Prostate gland (tissue), 2 donors: ENCODE data around the gene ERN1. TPM values are rescaled to one million over a fixed set of nuclear protein-coding genes. Genes with fewer than 3 reads are reported as not detected.

Source experiments
- DNase-seq: peaks from one replicate; pipeline ENCODE4 v3.0.0-alpha.2; 2019; ENCODE audit warnings: low spot score
- H3K27ac ChIP-seq, 2 donors: fragments of 200-600 bp; sonication (generic); 2 replicates each; pipeline ENCODE4 v1.5.1; 2017 to 2019
- H3K27me3 ChIP-seq: fragments of 200-600 bp; sonication (generic); replicated peaks from 2 replicates; pipeline ENCODE4 v1.5.1; 2019; ENCODE audit not compliant: insufficient read depth
- H3K36me3 ChIP-seq, 2 donors: fragments of 200-600 bp; sonication (generic); 1 replicate in 1 of 2; 2 replicates in 1 of 2; pipeline versions ENCODE4 v1.5.1 to v1.8.1; 2017 to 2019
- H3K4me1 ChIP-seq: fragments of 200-600 bp; sonication (generic); replicated peaks from 2 replicates; pipeline ENCODE4 v1.5.1; 2019
- H3K4me3 ChIP-seq, 2 donors: fragments of 200-600 bp; sonication (generic); 2 replicates each; pipeline ENCODE4 v1.5.1; 2017 to 2019
- H3K9me3 ChIP-seq: fragments of 200-600 bp; sonication (generic); 2 replicates; pipeline ENCODE4 v1.5.1; 2017
- CTCF ChIP-seq, 4 experiments: fragments of 200-600 bp in 2 of 4; fragments of 450-650 bp in 2 of 4; sonication (generic) in 2 of 4; IDR thresholded peaks; 1 replicate in 3 of 4; 2 replicates in 1 of 4; pipeline ENCODE4 v1.5.1; 2016 to 2019; ENCODE audit warnings: antibody characterized with exemption in 4 of 4, mild to moderate bottlenecking in 2 of 4, moderate library complexity in 2 of 4
- POLR2A ChIP-seq: fragments of 450-650 bp; IDR thresholded peaks from one replicate; pipeline ENCODE4 v1.6.1; 2016; ENCODE audit warnings: antibody characterized with exemption, mild to moderate bottlenecking
- POLR2AphosphoS5 ChIP-seq: sonication (generic); formaldehyde crosslinking; IDR thresholded peaks from one replicate; pipeline ENCODE4 v1.6.1; 2017; ENCODE audit warnings: antibody characterized with exemption
- WGBS: methylation state at CpG from one replicate; pipeline ENCODE4 v1.1.5; 2018; 5-methylcytosine and 5-hydroxymethylcytosine counted together
- intact Hi-C: fragments of 100-400 bp; cut with DNase I; formaldehyde crosslinking; loops from one replicate; pipeline ENCODE4 v1.14.2; 2022
- total RNA-seq, 2 donors: library from RNA; depleted of rRNA; stranded (reverse); fragments of >200 nt; gene quantifications; one replicate each; pipeline ENCODE4 v1.1.0, GENCODE V29; 2016

The ERN1 gene
- total RNA-seq, 2 donors from 2014 or later = 14.4 to 21.4 TPM

- Histone ChIP-seq H3K4me1 (no peaks in the 10 kb centered on the region), H3K27me3 (no peaks in the 10 kb centered on the region), H3K4me3 (no peak overlapping the region), H3K36me3 (peaks cover 0 to 7% of the 10 kb centered on the region in 2 donors), H3K27ac (no peak overlapping the region), H3K9me3 (no peaks in the 10 kb centered on the region)
- intact Hi-C loops = loop anchor here (10.0 kb wide), 1 partner anchor 209 kb away; the partner anchor contains the start of gene TEX2
- TF ChIP-seq POLR2AphosphoS5 (no peak), POLR2A (no peak), CTCF (IDR thresholded peaks at IDR 0.05) (no peak)
- 93% methylated on average over 22 of the region's 22 CpGs for WGBS
- DNase-seq = no peak
Observed at GRCh38 chr17:64055183-64056142, 74.5 kb downstream of the ERN1 start.

DNA sequence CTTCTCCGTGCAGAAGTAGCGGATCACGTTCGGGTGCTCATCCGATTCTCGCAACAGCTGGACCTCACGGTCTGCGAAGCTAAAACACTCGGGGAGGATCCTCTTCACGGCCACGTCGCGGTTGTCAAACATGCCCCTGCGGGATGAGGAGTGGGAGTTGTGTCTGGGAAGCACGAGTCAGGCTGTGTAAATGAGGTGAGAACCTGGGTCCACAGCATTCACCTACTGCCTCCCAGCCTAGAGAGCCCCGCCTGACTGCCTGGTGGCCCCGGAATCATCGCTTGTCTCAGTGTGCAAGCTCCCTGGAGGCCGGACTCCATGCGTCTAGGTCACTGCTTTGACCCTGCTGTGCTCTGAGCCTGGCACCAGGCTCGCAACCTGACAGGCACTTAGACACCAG is 75.6 kb downstream of the ERN1 start:
- 92% methylated on average over 21 of the region's 21 CpGs for WGBS
- Histone ChIP-seq H3K27me3 (no peaks in the 10 kb centered on the region), H3K4me1 (no peaks in the 10 kb centered on the region), H3K4me3 (no peak overlapping the region), H3K9me3 (no peaks in the 10 kb centered on the region), H3K27ac (no peak overlapping the region), H3K36me3 (peaks cover 5 to 14% of the 10 kb centered on the region in 2 donors)
- intact Hi-C loops = loop anchor here (10.0 kb wide), 1 partner anchor 210 kb away; the partner anchor contains the start of gene TEX2
- TF ChIP-seq CTCF (IDR thresholded peaks at IDR 0.05) (no peak), POLR2AphosphoS5 (no peak), POLR2A (no peak)
- DNase-seq = no peak

DNA sequence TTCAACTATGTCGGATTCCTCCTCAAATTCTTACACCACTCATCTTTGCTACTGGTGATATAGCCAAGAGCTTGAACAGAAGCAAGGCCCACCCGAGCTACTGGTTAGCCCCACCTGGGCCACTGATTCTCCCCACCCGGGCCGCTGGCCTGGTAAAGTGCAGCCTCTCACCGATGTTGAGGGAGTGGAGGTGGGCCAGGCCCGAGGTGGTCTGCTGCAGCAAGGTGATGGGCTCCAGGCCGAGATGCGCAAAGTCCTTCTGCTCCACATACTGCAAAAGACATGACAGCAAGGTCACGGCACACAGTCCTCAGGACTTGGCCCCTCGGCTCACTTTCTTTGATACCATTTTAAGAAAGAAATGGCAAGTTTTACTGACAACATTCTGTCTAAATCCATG is 76.8 kb downstream of the ERN1 start:
- H3K9me3 ChIP-seq = no peaks in the 10 kb centered on the region
- peaks cover 13 to 15% of the 10 kb centered on the region in 2 donors for H3K36me3 ChIP-seq
- intact Hi-C loops = loop anchor here (10.0 kb wide), 1 partner anchor 212 kb away; the partner anchor contains the start of gene TEX2
- TF ChIP-seq CTCF (IDR thresholded peaks at IDR 0.05) (no peak), POLR2A (no peak), POLR2AphosphoS5 (no peak)
- H3K27ac ChIP-seq = no peak overlapping the region
- WGBS = 98% methylated on average over 10 of the region's 10 CpGs
- DNase-seq = no peak
- H3K27me3 ChIP-seq = no peaks in the 10 kb centered on the region
- H3K4me3 ChIP-seq = no peak overlapping the region
- H3K4me1 ChIP-seq = no peaks in the 10 kb centered on the region

DNA sequence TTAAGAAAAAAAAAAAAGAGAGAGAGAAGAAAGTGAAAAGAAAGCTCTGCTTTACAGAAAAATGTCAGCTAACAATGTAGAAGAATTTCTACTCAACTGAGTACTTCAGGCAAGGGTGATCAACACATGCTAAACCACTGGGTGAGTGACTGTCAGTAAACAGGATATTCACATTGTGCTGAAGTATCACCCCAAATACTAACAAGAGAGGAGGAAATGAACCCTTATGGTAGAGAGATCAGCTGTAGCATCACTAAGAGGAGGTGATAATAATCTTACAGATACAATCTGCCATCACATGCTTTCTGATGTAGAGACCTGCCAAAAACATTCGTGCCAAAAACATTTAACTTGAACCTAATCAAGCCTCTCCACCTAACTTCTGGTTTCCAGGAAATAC is 78.8 kb downstream of the ERN1 start:
- Histone ChIP-seq H3K4me1 (no peaks in the 10 kb centered on the region), H3K9me3 (no peaks in the 10 kb centered on the region), H3K36me3 (peaks cover 13 to 15% of the 10 kb centered on the region in 2 donors), H3K27me3 (no peaks in the 10 kb centered on the region), H3K27ac (no peak overlapping the region), H3K4me3 (no peak overlapping the region)
- intact Hi-C loops = loop anchor here (10.0 kb wide), 1 partner anchor 214 kb away; the partner anchor contains the start of gene TEX2
- no peak for DNase-seq
- TF ChIP-seq POLR2AphosphoS5 (no peak), CTCF (IDR thresholded peaks at IDR 0.05) (no peak), POLR2A (no peak)
- WGBS = 29% methylated on average over 1 of the region's 1 CpG
